ENCODE data around the gene EIPR1. TPM values are rescaled to one million over a fixed set of nuclear protein-coding genes. Genes with fewer than 3 reads are reported as not detected.

Gene EIPR1
- total RNA-seq, 1 donor from 2014 or later, result 27.8 TPM

GRCh38 chr2:3194828-3195227 lies 182.8 kb downstream of the EIPR1 start:
- Histone ChIP-seq H3K36me3 (ENCODE audit: insufficient read depth, low read length) (peaks cover 11% of the 10 kb centered on the region), H3K4me3 (ENCODE audit: insufficient read depth, low read depth, low read length) (no peak overlapping the region), H3K4me1 (ENCODE audit: insufficient read depth, low read length) (no peaks in the 10 kb centered on the region), H3K4me2 (ENCODE audit: low read length) (no peak overlapping the region), H2AFZ (ENCODE audit: low read depth, low read length) (no peak overlapping the region), H4K20me1 (ENCODE audit: insufficient read depth, low read length) (peaks cover 6% of the 10 kb centered on the region), H3K79me2 (ENCODE audit: insufficient read depth, low read length) (no peaks in the 10 kb centered on the region), H3K27me3 (ENCODE audit: insufficient read depth, low read length) (no peaks in the 10 kb centered on the region), H3K9ac (ENCODE audit: low read length) (no peak overlapping the region), H3K27ac (ENCODE audit: low read depth, low read length) (no peak overlapping the region), H3K9me3 (ENCODE audit: insufficient read depth, low read depth, low read length) (no peaks in the 10 kb centered on the region)
- DNase-seq (ENCODE audit: low read depth) (no peak), FAIRE-seq (no peak)
- Mint-ChIP-seq H3K4me3 (ENCODE audit: unreplicated experiment) (no peak overlapping the region), H3K36me3 (ENCODE audit: low read depth, unreplicated experiment) (peaks cover 19% of the 10 kb centered on the region), H3K27me3 (ENCODE audit: low read depth, unreplicated experiment) (no peaks in the 10 kb centered on the region), H3K4me1 (ENCODE audit: low read depth, unreplicated experiment) (no peaks in the 10 kb centered on the region), H3K9me3 (ENCODE audit: unreplicated experiment) (no peaks in the 10 kb centered on the region), H3K27ac (ENCODE audit: unreplicated experiment) (no peak overlapping the region)
- TF ChIP-seq EZH2 (IDR thresholded peaks at IDR 0.05; ENCODE audit: insufficient read depth, low read length) (no peak), CTCF (IDR thresholded peaks at IDR 0.05; ENCODE audit: insufficient read depth, low read depth, low read length) (no peak)

- H3K27ac ChIP-seq (ENCODE audit: low read depth, low read length), result no peak overlapping the region
- no peak for FAIRE-seq
- peaks cover 23% of the 10 kb centered on the region for H3K36me3 Mint-ChIP-seq (ENCODE audit: low read depth, unreplicated experiment)
Observed at GRCh38 chr2:3193443-3194330, 183.9 kb downstream of the EIPR1 start.

More at GRCh38 chr2:3193443-3194330, 183.9 kb downstream of the EIPR1 start:
- Histone ChIP-seq H3K27me3 (ENCODE audit: insufficient read depth, low read length) (no peaks in the 10 kb centered on the region), H3K9me3 (ENCODE audit: insufficient read depth, low read depth, low read length) (no peaks in the 10 kb centered on the region), H3K79me2 (ENCODE audit: insufficient read depth, low read length) (no peaks in the 10 kb centered on the region), H3K4me2 (ENCODE audit: low read length) (no peak overlapping the region), H4K20me1 (ENCODE audit: insufficient read depth, low read length) (peaks cover 6% of the 10 kb centered on the region), H3K4me1 (ENCODE audit: insufficient read depth, low read length) (no peaks in the 10 kb centered on the region), H3K4me3 (ENCODE audit: insufficient read depth, low read depth, low read length) (no peak overlapping the region), H3K36me3 (ENCODE audit: insufficient read depth, low read length) (peaks cover 11% of the 10 kb centered on the region), H2AFZ (ENCODE audit: low read depth, low read length) (no peak overlapping the region), H3K9ac (ENCODE audit: low read length) (no peak overlapping the region)
- DNase-seq (ENCODE audit: low read depth), result no peak
- Mint-ChIP-seq H3K4me3 (ENCODE audit: unreplicated experiment) (no peak overlapping the region), H3K27ac (ENCODE audit: unreplicated experiment) (no peak overlapping the region), H3K27me3 (ENCODE audit: low read depth, unreplicated experiment) (no peaks in the 10 kb centered on the region), H3K9me3 (ENCODE audit: unreplicated experiment) (no peaks in the 10 kb centered on the region), H3K4me1 (ENCODE audit: low read depth, unreplicated experiment) (no peaks in the 10 kb centered on the region)
- TF ChIP-seq CTCF (IDR thresholded peaks at IDR 0.05; ENCODE audit: insufficient read depth, low read depth, low read length), result no peak
- no peak for TF ChIP-seq EZH2 (IDR thresholded peaks at IDR 0.05; ENCODE audit: insufficient read depth, low read length)
